RWPE2 (cell line): ENCODE measurements around the gene EXTL2.

Source experiments
- ATAC-seq: fragments of 200-7000 bp; cut with Tn5 transposase; 3 replicates; pipeline ENCODE4 v1.9.1; 2021; ENCODE audit warnings: low read depth
- DNase-seq: peaks from one replicate; pipeline ENCODE4 v3.0.0-alpha.2; 2020; ENCODE audit warnings: low spot score
- H3K27ac ChIP-seq: fragments of 450-650 bp; 2 replicates; pipeline ENCODE4 v1.5.1; 2017; ENCODE audit warnings: mild to moderate bottlenecking; ENCODE audit not compliant: poor library complexity, severe bottlenecking
- H3K27me3 ChIP-seq: fragments of 250-450 bp; sonication (Bioruptor Pico); 2 replicates; pipeline ENCODE4 v1.5.1; 2021; ENCODE audit warnings: mild to moderate bottlenecking, moderate library complexity; ENCODE audit not compliant: insufficient read depth, poor library complexity, severe bottlenecking
- H3K36me3 ChIP-seq: fragments of 250-450 bp; sonication (Bioruptor Pico); 2 replicates; pipeline ENCODE4 v1.5.1; 2020; ENCODE audit warnings: low read depth, mild to moderate bottlenecking, moderate library complexity
- H3K4me1 ChIP-seq: fragments of 250-450 bp; sonication (Bioruptor Pico); 2 replicates; pipeline ENCODE4 v1.5.1; 2021; ENCODE audit warnings: mild to moderate bottlenecking, moderate library complexity; ENCODE audit not compliant: insufficient read depth, poor library complexity, severe bottlenecking
- H3K4me3 ChIP-seq: fragments of 250-450 bp; sonication (Bioruptor Pico); 2 replicates; pipeline ENCODE4 v1.5.1; 2021; ENCODE audit warnings: mild to moderate bottlenecking, moderate library complexity; ENCODE audit not compliant: severe bottlenecking
- H3K9me3 ChIP-seq: fragments of 250-450 bp; sonication (Bioruptor Pico); 2 replicates; pipeline ENCODE4 v1.5.1; 2021; ENCODE audit warnings: mild to moderate bottlenecking, moderate library complexity; ENCODE audit not compliant: severe bottlenecking
- TF ChIP-seq, protein P1 (sequence below): fragments of 450-650 bp; IDR thresholded peaks from one replicate; pipeline ENCODE4 v1.5.1; 2017; ENCODE audit warnings: mild to moderate bottlenecking, moderate library complexity; ENCODE audit not compliant: poor library complexity, severe bottlenecking

EXTL2 gene

DNA sequence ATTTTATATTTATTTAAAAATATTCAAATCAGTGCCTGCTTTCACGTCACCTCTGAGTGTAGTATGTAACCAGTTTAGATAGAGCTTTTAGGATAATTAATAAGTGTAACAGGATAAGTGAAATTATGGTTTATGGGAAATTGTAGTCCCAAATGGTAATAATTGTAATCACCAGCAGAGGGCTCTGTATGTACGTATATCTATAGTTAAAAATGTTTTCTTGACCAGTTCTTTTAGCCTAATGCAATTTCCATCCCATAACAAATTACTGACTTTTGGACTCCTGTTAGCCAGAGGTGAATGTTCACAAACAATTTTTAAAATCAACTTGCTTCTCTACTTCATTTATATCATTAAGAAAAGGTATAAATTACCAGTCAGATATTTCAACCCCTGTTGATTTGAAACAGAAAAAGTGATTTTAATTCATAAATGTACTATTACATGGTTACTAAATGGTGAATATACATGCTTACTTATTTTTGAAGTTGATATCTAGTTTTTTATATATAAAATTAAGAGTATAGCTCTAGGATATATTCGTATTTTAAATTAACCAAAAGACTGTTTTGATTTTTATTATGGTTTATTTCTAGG, 26.6 kb upstream of the EXTL2 start:
- Histone ChIP-seq H3K36me3 (peaks cover 91% of the 10 kb centered on the region), H3K9me3 (no peaks in the 10 kb centered on the region), H3K4me3 (no peak overlapping the region), H3K4me1 (no peaks in the 10 kb centered on the region), H3K27ac (no peak overlapping the region), H3K27me3 (no peaks in the 10 kb centered on the region)
- DNase-seq = no peak
- no peak for ATAC-seq
- TF ChIP-seq, protein P1, sequence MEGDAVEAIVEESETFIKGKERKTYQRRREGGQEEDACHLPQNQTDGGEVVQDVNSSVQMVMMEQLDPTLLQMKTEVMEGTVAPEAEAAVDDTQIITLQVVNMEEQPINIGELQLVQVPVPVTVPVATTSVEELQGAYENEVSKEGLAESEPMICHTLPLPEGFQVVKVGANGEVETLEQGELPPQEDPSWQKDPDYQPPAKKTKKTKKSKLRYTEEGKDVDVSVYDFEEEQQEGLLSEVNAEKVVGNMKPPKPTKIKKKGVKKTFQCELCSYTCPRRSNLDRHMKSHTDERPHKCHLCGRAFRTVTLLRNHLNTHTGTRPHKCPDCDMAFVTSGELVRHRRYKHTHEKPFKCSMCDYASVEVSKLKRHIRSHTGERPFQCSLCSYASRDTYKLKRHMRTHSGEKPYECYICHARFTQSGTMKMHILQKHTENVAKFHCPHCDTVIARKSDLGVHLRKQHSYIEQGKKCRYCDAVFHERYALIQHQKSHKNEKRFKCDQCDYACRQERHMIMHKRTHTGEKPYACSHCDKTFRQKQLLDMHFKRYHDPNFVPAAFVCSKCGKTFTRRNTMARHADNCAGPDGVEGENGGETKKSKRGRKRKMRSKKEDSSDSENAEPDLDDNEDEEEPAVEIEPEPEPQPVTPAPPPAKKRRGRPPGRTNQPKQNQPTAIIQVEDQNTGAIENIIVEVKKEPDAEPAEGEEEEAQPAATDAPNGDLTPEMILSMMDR = peak; percentile 81

GRCh38 chr1:100912019-100912418, 17.4 kb upstream of the EXTL2 start:
- no peaks in the 10 kb centered on the region for H3K27me3 ChIP-seq
- H3K4me1 ChIP-seq = no peaks in the 10 kb centered on the region
- H3K36me3 ChIP-seq = peaks cover 96% of the 10 kb centered on the region
- no peak overlapping the region for H3K4me3 ChIP-seq
- no peaks in the 10 kb centered on the region for H3K9me3 ChIP-seq
- TF ChIP-seq, protein P1 = no peak
- ATAC-seq = no peak
- no peak overlapping the region for H3K27ac ChIP-seq
- no peak for DNase-seq

GRCh38 chr1:100909018-100909417, 14.4 kb upstream of the EXTL2 start:
- Histone ChIP-seq H3K36me3 (peaks cover 95% of the 10 kb centered on the region), H3K4me1 (no peaks in the 10 kb centered on the region), H3K27ac (no peak overlapping the region), H3K4me3 (no peak overlapping the region), H3K27me3 (no peaks in the 10 kb centered on the region), H3K9me3 (no peaks in the 10 kb centered on the region)
- TF ChIP-seq, protein P1 = no peak
- DNase-seq (no peak), ATAC-seq (no peak)

- H3K27ac ChIP-seq = no peak overlapping the region
- no peaks in the 10 kb centered on the region for H3K4me1 ChIP-seq
- H3K36me3 ChIP-seq = peaks cover 94% of the 10 kb centered on the region
- DNase-seq (no peak), ATAC-seq (no peak)
- TF ChIP-seq, protein P1 = no peak
- H3K9me3 ChIP-seq = no peaks in the 10 kb centered on the region
- no peaks in the 10 kb centered on the region for H3K27me3 ChIP-seq
- no peak overlapping the region for H3K4me3 ChIP-seq
Observed at GRCh38 chr1:100907887-100908286, 13.2 kb upstream of the EXTL2 start.

- DNase-seq (no peak), ATAC-seq (no peak)
- H3K27me3 ChIP-seq = no peaks in the 10 kb centered on the region
Observed at GRCh38 chr1:100905181-100905580, 10.5 kb upstream of the EXTL2 start.

More at GRCh38 chr1:100905181-100905580, 10.5 kb upstream of the EXTL2 start:
- H3K9me3 ChIP-seq = no peaks in the 10 kb centered on the region
- H3K27ac ChIP-seq = no peak overlapping the region
- no peak overlapping the region for H3K4me3 ChIP-seq
- TF ChIP-seq, protein P1 = no peak
- H3K4me1 ChIP-seq = no peaks in the 10 kb centered on the region
- peaks cover 90% of the 10 kb centered on the region for H3K36me3 ChIP-seq
